ENCODE data around the gene KLHL1.

Gene KLHL1

GRCh38 chr13:69776937-69777336 is 331.3 kb downstream of the KLHL1 start:
- no peak overlapping the region for H3K4me3 ChIP-seq (ENCODE audit: low read depth, low read length)
- no peak for TF ChIP-seq CTCF (IDR thresholded peaks at IDR 0.05; ENCODE audit: borderline replicate concordance, insufficient read depth, low read depth, low read length)

- no peak for TF ChIP-seq CTCF (IDR thresholded peaks at IDR 0.05; ENCODE audit: borderline replicate concordance, insufficient read depth, low read depth, low read length)
- H3K4me3 ChIP-seq (ENCODE audit: low read depth, low read length), result no peak overlapping the region
Observed at GRCh38 chr13:69769608-69770007, 338.6 kb downstream of the KLHL1 start.

- H3K4me3 ChIP-seq (ENCODE audit: low read depth, low read length), result no peak overlapping the region
- no peak for TF ChIP-seq CTCF (IDR thresholded peaks at IDR 0.05; ENCODE audit: borderline replicate concordance, insufficient read depth, low read depth, low read length)
Observed at GRCh38 chr13:69761581-69761980, 346.7 kb downstream of the KLHL1 start.

- TF ChIP-seq CTCF (IDR thresholded peaks at IDR 0.05; ENCODE audit: borderline replicate concordance, insufficient read depth, low read depth, low read length), result no peak
- H3K4me3 ChIP-seq (ENCODE audit: low read depth, low read length), result no peak overlapping the region
Observed at GRCh38 chr13:69755101-69755500, 353.2 kb downstream of the KLHL1 start.

GRCh38 chr13:69751259-69751658 is 357.0 kb downstream of the KLHL1 start:
- H3K4me3 ChIP-seq (ENCODE audit: low read depth, low read length), result no peak overlapping the region
- no peak for TF ChIP-seq CTCF (IDR thresholded peaks at IDR 0.05; ENCODE audit: borderline replicate concordance, insufficient read depth, low read depth, low read length)

- no peak overlapping the region for H3K4me3 ChIP-seq (ENCODE audit: low read depth, low read length)
- TF ChIP-seq CTCF (IDR thresholded peaks at IDR 0.05; ENCODE audit: borderline replicate concordance, insufficient read depth, low read depth, low read length), result no peak
Observed at GRCh38 chr13:69737129-69737935, 370.9 kb downstream of the KLHL1 start.

GRCh38 chr13:69721631-69722030 is 386.6 kb downstream of the KLHL1 start:
- no peak for TF ChIP-seq CTCF (IDR thresholded peaks at IDR 0.05; ENCODE audit: borderline replicate concordance, insufficient read depth, low read depth, low read length)
- no peak overlapping the region for H3K4me3 ChIP-seq (ENCODE audit: low read depth, low read length)

Measured in GM12875 (cell line).